ENCODE data around the gene HDGF. TPM values are rescaled to one million over a fixed set of nuclear protein-coding genes. Genes with fewer than 3 reads are reported as not detected.

HDGF gene
- total RNA-seq, 2 donors from 2014 or later = 493 to 495 TPM

DNA sequence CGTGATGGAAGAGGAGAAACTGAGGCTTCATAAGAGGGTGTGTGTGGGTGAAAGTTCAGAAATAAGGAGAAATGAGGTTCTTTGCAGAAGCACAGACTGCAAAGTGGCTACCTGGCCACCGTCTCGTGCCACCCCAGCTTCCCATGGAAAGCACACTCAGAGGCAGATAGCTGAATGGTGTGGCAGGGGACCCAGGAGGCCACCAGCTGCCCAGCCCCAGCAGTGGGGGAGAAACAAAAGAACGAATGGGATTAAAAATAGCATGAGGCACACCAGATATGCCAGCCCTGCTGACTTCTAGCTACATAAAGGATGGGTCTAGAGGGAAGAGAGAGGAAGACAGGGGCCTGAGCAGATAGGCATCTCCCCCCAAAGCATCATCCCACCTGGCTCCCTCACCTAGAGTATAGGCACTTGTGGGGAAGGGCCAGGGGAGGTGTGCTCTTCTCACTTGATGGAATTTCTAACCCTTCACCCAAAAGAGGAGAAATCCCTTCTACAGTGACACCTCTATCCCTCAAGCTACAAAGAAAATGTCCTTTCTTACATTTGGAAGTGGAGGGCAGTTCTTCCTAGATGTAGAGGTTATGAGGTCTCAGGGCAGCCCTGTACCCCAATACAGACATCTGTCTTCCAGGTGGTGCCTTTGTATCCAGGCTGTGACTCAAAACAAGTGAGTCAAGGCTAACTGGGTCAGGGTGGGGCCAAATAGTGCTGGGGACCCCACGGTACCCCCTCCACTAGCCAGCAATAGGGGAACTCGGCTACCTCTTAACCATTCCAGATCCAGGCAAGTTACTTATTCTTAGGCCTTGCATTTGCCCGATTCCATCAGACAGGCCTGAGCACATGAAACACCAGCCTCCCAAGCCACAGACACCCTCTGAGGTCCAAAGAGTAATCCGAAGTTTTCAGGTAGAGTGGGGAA, 3.5 kb downstream of the HDGF start:
- TF ChIP-seq CTCF (conservative IDR thresholded peaks at IDR 0.05) = no peak
- no peaks in the 10 kb centered on the region for H3K27me3 Mint-ChIP-seq (ENCODE audit: insufficient read depth)

GRCh38 chr1:156746728-156747631, 4.5 kb downstream of the HDGF start:
- H3K4me1 Mint-ChIP-seq = peaks cover 58% of the 10 kb centered on the region
- H3K27me3 ChIP-seq (ENCODE audit: control insufficient read depth, insufficient read depth, low read length, poor library complexity, severe bottlenecking) = no peaks in the 10 kb centered on the region
- peaks cover 34% of the 10 kb centered on the region for H3K36me3 Mint-ChIP-seq (ENCODE audit: low read depth)
- peak; percentile 62 for TF ChIP-seq CTCF (conservative IDR thresholded peaks at IDR 0.05)
- H3K9me3 ChIP-seq (ENCODE audit: control insufficient read depth, low read length) = no peaks in the 10 kb centered on the region
- 0% methylated on average over 3 to 16 of the region's 29 CpGs for WGBS, 2 experiments (ENCODE audit: insufficient coverage in 1 of 2, insufficient read length in 1 of 2)
- peak overlapping the region; percentile 98 for H3K9ac ChIP-seq (ENCODE audit: extremely low read depth, low read length, poor library complexity, severe bottlenecking)
- peak overlapping the region; percentile 96 for H3K4me3 ChIP-seq (ENCODE audit: low read length)
- peaks cover 56% of the 10 kb centered on the region for H3K36me3 ChIP-seq (ENCODE audit: control insufficient read depth, insufficient read depth, low read length)
- peak overlapping the region; percentile 88 for H3K4me3 Mint-ChIP-seq
- H3K27ac Mint-ChIP-seq = peak overlapping the region; percentile 99
- DNase-seq = peak; percentile 99
- peak overlapping the region; percentile 100 for H3K27ac ChIP-seq (ENCODE audit: low read depth, low read length)
- H3K27me3 Mint-ChIP-seq (ENCODE audit: insufficient read depth) = no peaks in the 10 kb centered on the region
- no peaks in the 10 kb centered on the region for H3K9me3 Mint-ChIP-seq
- H3K4me1 ChIP-seq (ENCODE audit: control insufficient read depth, insufficient read depth, low read length) = peaks cover 35% of the 10 kb centered on the region

More for the DNA sequence above, 3.5 kb downstream of the HDGF start:
- Histone ChIP-seq H3K27ac (ENCODE audit: low read depth, low read length) (peak overlapping the region; percentile 100), H3K9ac (ENCODE audit: extremely low read depth, low read length, poor library complexity, severe bottlenecking) (peak overlapping the region; percentile 88), H3K36me3 (ENCODE audit: control insufficient read depth, insufficient read depth, low read length) (peaks cover 46% of the 10 kb centered on the region), H3K9me3 (ENCODE audit: control insufficient read depth, low read length) (no peaks in the 10 kb centered on the region), H3K4me1 (ENCODE audit: control insufficient read depth, insufficient read depth, low read length) (peaks cover 38% of the 10 kb centered on the region), H3K4me3 (ENCODE audit: low read length) (peak overlapping the region; percentile 96), H3K27me3 (ENCODE audit: control insufficient read depth, insufficient read depth, low read length, poor library complexity, severe bottlenecking) (no peaks in the 10 kb centered on the region)
- WGBS, 2 experiments (ENCODE audit: insufficient coverage in 1 of 2, insufficient read length in 1 of 2) = 39% methylated on average over 7 to 8 of the region's 8 CpGs
- Mint-ChIP-seq H3K27ac (peak overlapping the region; percentile 98), H3K36me3 (ENCODE audit: low read depth) (peaks cover 25% of the 10 kb centered on the region), H3K9me3 (no peaks in the 10 kb centered on the region), H3K4me3 (peak overlapping the region; percentile 88), H3K4me1 (peaks cover 58% of the 10 kb centered on the region)
- peak; percentile 65 for DNase-seq

DNA sequence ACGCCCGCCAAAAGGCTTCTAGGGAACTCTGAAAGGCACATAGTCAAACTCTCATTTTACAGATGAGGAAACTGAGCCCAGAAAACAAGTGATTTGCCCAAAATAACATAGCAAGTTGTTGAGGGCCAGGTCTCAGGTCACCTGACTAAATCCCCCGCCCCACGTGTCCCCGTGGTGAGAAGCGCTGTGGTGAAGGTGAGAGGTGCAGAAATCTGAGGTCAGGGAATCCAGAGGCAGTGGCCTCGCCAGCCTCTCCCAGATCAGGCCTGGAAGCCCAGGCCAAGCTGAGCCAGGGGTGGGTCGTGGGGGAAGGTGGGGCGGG, 5.1 kb downstream of the HDGF start:
- peaks cover 62% of the 10 kb centered on the region for H3K36me3 ChIP-seq (ENCODE audit: control insufficient read depth, insufficient read depth, low read length)
- Mint-ChIP-seq H3K27me3 (ENCODE audit: insufficient read depth) (no peaks in the 10 kb centered on the region), H3K36me3 (ENCODE audit: low read depth) (peaks cover 34% of the 10 kb centered on the region), H3K27ac (peak overlapping the region; percentile 99), H3K4me3 (peak overlapping the region; percentile 88), H3K4me1 (peaks cover 62% of the 10 kb centered on the region), H3K9me3 (no peaks in the 10 kb centered on the region)
- TF ChIP-seq CTCF (conservative IDR thresholded peaks at IDR 0.05) = no peak
- H3K4me3 ChIP-seq (ENCODE audit: low read length) = peak overlapping the region; percentile 84
- H3K9me3 ChIP-seq (ENCODE audit: control insufficient read depth, low read length) = no peaks in the 10 kb centered on the region
- WGBS, 2 experiments (ENCODE audit: insufficient coverage in 1 of 2, insufficient read length in 1 of 2) = 31 to 35% methylated on average over 6 to 9 of the region's 9 CpGs
- no peaks in the 10 kb centered on the region for H3K27me3 ChIP-seq (ENCODE audit: control insufficient read depth, insufficient read depth, low read length, poor library complexity, severe bottlenecking)
- peak overlapping the region; percentile 98 for H3K9ac ChIP-seq (ENCODE audit: extremely low read depth, low read length, poor library complexity, severe bottlenecking)
- peaks cover 35% of the 10 kb centered on the region for H3K4me1 ChIP-seq (ENCODE audit: control insufficient read depth, insufficient read depth, low read length)
- no peak for DNase-seq
- H3K27ac ChIP-seq (ENCODE audit: low read depth, low read length) = peak overlapping the region; percentile 100
